Measurements from ENCODE around the gene SLC9A3. TPM values are rescaled to one million over a fixed set of nuclear protein-coding genes. Genes with fewer than 3 reads are reported as not detected.

The SLC9A3 gene
- polyA plus RNA-seq, 3 donors, result 0.31 to 0.42 (median 0.36) TPM

- H3K27ac Mint-ChIP-seq, result peak overlapping the region in 1 of 7 donors; percentile 68
- no peak for TF ChIP-seq CTCF (IDR thresholded peaks at IDR 0.05)
- no peak for DNase-seq
- H3K9me3 ChIP-seq (replicated peaks in 1 of 2; ENCODE audit: control insufficient read depth in 1 of 2, insufficient read depth in 1 of 2, low read length in 2 of 2), result no peaks in the 10 kb centered on the region
- WGBS (ENCODE audit: insufficient coverage), result 88% methylated on average over 21 of the region's 22 CpGs
- H3K4me1 ChIP-seq (ENCODE audit: control insufficient read depth in 1 of 2, insufficient read depth in 2 of 2, low read length in 2 of 2), result no peaks in the 10 kb centered on the region
- no peak overlapping the region for H2AFZ ChIP-seq (ENCODE audit: insufficient read depth, low read depth, low read length, poor library complexity, severe bottlenecking)
- H4K20me1 ChIP-seq (ENCODE audit: insufficient read depth, low read length), result no peaks in the 10 kb centered on the region
- no peak overlapping the region for H3K4me2 ChIP-seq (replicated peaks; ENCODE audit: extremely low read depth, low read length, poor library complexity, severe bottlenecking)
- intact Hi-C loops (cut with micrococcal nuclease), result no loop called here
- no peak overlapping the region for H3K4me3 Mint-ChIP-seq
- H3K4me1 Mint-ChIP-seq, result no peaks in the 10 kb centered on the region
- H3K36me3 Mint-ChIP-seq, result no peaks in the 10 kb centered on the region
- H3K4me3 ChIP-seq (replicated peaks in 1 of 3; ENCODE audit: low read depth in 2 of 3, low read length in 3 of 3), result no peak overlapping the region
- H3K9ac ChIP-seq (ENCODE audit: insufficient read depth, low read length, poor library complexity, severe bottlenecking), result no peak overlapping the region
- H3K27ac ChIP-seq (ENCODE audit: low read depth in 1 of 2, low read length in 2 of 2), result no peak overlapping the region
- H3K27me3 ChIP-seq (ENCODE audit: control insufficient read depth in 2 of 2, insufficient read depth in 2 of 2, low read length in 2 of 2), result peaks cover 0 to 14% of the 10 kb centered on the region in 2 donors
- H3K9me3 Mint-ChIP-seq, result peaks cover 0 to 4% (median 0%) of the 10 kb centered on the region in 7 donors
- H3K27me3 Mint-ChIP-seq (ENCODE audit: low read depth in 3 of 3), result peaks cover 19 to 63% (median 22%) of the 10 kb centered on the region in 3 donors
- no peaks in the 10 kb centered on the region for H3K79me2 ChIP-seq (ENCODE audit: insufficient read depth, low read length)
- no peaks in the 10 kb centered on the region for H3K36me3 ChIP-seq (replicated peaks in 1 of 2; ENCODE audit: control insufficient read depth in 1 of 2, insufficient read depth in 2 of 2, low read length in 2 of 2)
Observed at GRCh38 chr5:497090-497700, 27.1 kb downstream of the SLC9A3 start.

GRCh38 chr5:496028-496427 is 28.2 kb downstream of the SLC9A3 start:
- no peak for TF ChIP-seq CTCF (IDR thresholded peaks at IDR 0.05)
- no peak overlapping the region for H3K9ac ChIP-seq (ENCODE audit: insufficient read depth, low read length, poor library complexity, severe bottlenecking)
- no peaks in the 10 kb centered on the region for H3K36me3 Mint-ChIP-seq
- H3K9me3 Mint-ChIP-seq, result peaks cover 0 to 3% (median 0%) of the 10 kb centered on the region in 7 donors
- WGBS (ENCODE audit: insufficient coverage), result 72% methylated on average over 16 of the region's 19 CpGs
- no peaks in the 10 kb centered on the region for H3K4me1 ChIP-seq (ENCODE audit: control insufficient read depth in 1 of 2, insufficient read depth in 2 of 2, low read length in 2 of 2)
- H3K27me3 Mint-ChIP-seq (ENCODE audit: low read depth in 3 of 3), result peaks cover 8 to 56% (median 17%) of the 10 kb centered on the region in 3 donors
- intact Hi-C loops (cut with micrococcal nuclease), result no loop called here
- no peak for DNase-seq
- H2AFZ ChIP-seq (ENCODE audit: insufficient read depth, low read depth, low read length, poor library complexity, severe bottlenecking), result no peak overlapping the region
- H3K9me3 ChIP-seq (replicated peaks in 1 of 2; ENCODE audit: control insufficient read depth in 1 of 2, insufficient read depth in 1 of 2, low read length in 2 of 2), result no peaks in the 10 kb centered on the region
- peaks cover 0 to 2% of the 10 kb centered on the region in 2 donors for H3K27me3 ChIP-seq (ENCODE audit: control insufficient read depth in 2 of 2, insufficient read depth in 2 of 2, low read length in 2 of 2)
- H4K20me1 ChIP-seq (ENCODE audit: insufficient read depth, low read length), result no peaks in the 10 kb centered on the region
- H3K79me2 ChIP-seq (ENCODE audit: insufficient read depth, low read length), result no peaks in the 10 kb centered on the region
- no peaks in the 10 kb centered on the region for H3K4me1 Mint-ChIP-seq
- H3K4me3 ChIP-seq (replicated peaks in 1 of 3; ENCODE audit: low read depth in 2 of 3, low read length in 3 of 3), result no peak overlapping the region
- H3K27ac ChIP-seq (ENCODE audit: low read depth in 1 of 2, low read length in 2 of 2), result no peak overlapping the region
- H3K27ac Mint-ChIP-seq, result no peak overlapping the region
- H3K4me3 Mint-ChIP-seq, result peak overlapping the region in 1 of 2 donors; percentile 40
- H3K36me3 ChIP-seq (replicated peaks in 1 of 2; ENCODE audit: control insufficient read depth in 1 of 2, insufficient read depth in 2 of 2, low read length in 2 of 2), result no peaks in the 10 kb centered on the region
- no peak overlapping the region for H3K4me2 ChIP-seq (replicated peaks; ENCODE audit: extremely low read depth, low read length, poor library complexity, severe bottlenecking)
